NCI-H1694 treated with DMSO at 0.1 percent for 48 hours (cell line): ENCODE measurements around the gene ARHGAP30.

Experiments used
- DNase-seq: peaks from one replicate; lab custom pipeline; 2025; lab: John Stamatoyannopoulos, UW

The ARHGAP30 gene

DNA sequence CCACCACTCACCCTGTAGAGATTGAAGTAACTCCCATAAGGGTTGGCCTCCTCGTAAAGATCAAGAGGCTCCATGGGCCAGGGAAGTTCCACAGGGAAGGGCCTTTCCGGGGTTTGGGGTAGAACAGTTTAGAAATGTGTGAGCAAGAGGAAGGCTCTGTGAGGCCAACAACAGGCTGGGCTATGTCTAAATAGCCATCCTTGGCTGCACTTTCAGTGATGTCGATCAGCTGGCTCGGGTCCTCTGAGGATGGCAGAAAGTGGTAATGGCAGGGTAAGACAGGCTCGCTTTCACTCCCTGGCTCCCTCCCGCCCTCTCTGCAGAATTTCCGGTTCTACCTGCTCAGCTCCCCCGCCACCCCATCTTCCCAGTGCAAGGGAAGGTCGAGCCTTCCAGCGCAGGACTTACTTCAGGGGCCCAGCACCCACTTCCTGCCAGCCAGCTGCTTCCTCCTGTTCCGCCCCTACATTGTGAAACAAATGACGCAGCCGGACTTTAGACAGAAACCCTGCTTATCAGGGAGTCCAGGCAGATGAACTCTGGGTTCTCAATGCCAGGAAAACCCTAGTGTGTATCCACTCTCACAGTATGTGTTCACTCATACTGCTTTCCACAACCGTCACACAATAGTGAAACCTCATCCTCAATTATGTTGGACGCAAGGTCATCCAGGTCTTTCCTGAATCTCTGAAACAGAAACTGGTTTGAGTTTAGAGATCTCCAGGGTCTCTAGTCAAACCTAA, 56.0 kb downstream of the ARHGAP30 start:
- no peak for DNase-seq

DNA sequence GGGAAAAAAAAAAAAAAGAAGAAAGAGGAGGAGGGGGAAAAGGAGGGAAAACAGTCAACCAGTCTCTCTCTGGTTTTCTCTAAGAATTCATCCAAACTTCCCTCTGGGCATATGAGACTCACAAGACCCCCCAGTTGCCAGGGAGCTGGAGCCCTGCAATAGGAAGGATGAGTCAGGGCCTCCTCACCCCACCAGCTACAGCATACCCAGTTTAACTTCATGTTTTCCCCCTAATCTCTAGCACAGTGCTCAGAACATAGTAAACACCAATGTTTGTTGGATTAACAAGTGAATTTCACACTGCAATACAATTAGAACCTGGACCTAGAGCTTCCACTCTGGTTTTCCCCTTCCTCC, 56.6 kb downstream of the ARHGAP30 start:
- no peak for DNase-seq

DNA sequence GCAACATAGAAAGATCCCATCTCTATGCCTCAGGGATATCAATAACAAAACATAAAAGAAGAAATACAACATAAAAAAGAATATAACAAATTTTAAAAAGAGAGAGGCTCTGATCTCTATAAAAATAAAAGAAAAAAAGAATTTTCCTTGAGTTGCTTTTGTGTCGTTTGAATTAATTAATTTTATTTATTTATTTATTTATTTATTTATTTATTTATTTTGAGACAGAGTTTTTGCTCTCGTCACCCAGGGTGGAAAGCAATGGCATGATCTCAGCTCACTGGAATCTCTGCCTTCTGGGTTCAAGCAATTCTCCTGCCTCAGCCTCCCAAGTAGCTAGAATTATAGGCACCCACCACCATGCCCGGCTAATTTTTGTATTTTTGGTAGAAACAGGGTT, 57.3 kb downstream of the ARHGAP30 start:
- no peak for DNase-seq

DNA sequence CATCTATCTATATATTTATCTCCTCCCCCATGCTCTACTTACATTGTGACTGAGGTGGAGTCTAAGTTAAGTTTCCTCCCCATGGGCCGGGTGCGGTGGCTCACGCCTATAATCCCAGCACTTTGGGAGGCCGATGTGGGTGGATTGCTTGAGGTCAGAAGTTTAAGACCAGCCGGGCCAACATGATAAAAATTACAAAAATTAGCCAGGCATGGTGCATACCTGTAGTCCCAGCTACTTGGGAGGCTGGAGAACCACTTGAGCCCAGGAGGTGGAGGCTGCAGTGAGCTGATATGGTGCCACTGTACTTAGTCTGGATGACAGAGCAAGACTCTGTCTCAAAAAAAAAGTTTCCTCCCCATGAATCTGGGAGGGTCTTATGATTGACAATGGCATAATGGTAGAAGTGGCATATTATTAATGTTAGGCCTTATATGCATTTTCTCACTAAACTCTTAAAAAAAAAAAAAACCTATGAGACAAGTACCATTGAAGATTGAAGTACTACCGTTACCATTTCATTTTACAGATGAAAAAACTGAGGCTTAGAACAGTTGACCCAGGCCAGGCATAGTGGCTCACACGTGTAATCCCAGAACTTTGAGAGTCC, 60.0 kb downstream of the ARHGAP30 start:
- no peak for DNase-seq

DNA sequence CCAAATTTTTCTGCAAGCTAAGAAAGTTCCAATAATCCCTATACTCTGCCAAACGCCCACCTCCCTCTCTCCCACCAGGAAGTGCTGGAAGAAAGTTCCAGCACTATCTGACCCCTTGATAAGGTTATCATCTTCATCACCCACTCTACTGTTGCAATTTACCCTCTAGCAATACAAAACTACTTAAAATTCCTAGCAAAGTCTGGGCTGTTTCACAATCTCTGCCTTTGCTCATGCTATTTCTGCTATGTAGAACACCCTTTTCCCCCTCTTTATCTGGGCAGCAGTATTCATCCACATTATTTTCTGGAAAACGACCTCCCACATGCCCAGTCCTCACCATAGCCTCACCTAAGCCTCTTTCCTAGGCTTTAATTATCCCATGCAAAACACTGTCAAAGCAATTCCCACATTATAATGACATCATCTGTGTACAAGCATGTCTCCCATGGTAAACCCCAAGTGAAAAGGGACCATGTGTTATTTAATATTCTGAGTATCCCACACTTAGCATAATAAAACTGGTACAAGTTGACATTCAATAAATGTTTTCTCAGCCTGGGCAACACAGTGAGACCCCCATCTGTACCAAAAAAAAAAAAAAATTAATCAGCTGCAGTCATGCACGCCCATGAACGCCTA, 60.7 kb downstream of the ARHGAP30 start:
- no peak for DNase-seq

DNA sequence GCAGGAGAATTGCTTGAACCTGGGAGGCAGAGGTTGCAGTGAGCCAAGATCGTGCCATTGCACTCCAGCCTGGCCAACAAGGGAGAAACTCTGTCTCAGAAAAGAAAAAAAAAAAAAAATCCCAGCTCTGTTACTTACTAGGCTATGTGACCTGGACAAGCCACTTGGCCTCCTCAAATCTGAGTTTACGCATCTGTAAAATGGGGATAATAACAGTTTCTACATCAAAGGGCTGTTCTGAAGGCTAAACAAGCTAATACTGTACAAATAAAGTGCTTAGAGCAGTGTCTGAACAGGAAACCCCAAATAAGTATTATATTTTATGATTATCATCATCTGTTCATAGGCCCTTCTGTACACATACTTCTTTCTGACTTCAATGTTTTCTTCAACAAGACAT, 62.3 kb downstream of the ARHGAP30 start:
- DNase-seq, result no peak

DNA sequence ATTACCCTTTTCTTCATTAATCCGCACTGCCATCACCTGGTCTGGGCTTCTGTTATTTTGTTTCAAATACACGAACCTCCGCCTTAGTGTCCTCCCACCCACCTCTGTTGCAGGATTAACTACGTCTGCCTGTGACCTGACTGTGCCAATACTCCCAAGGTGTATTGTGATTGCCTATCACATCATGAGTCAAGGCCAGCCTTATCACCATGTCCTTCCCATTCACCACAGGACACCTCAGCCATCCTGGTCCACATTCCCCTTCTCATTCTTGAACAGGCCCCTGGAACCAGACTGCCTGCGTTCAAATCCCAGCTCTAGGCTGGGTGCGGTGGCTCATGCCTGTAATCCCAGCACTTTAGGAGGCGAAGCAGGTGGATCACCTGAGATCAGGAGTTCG, 63.1 kb downstream of the ARHGAP30 start:
- DNase-seq, result no peak

DNA sequence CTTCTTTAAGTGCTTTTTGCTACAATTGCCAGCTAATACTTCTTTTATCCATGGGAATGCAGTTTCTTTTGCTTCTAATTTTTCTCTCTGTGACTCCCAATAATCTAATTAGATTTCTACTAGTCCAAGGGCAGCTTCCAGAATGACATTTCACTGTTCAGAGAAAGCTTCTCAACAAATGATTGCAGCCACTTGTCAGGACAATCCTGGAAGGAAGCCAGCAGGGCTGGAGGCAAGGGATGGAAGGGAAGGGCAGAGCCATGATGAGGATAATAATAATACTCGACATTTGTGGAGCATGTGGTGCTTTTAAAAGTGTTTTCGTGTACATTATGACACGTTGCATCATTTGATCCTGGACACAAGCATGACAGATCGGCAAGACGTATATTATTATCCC, 68.2 kb downstream of the ARHGAP30 start:
- DNase-seq, result no peak

DNA sequence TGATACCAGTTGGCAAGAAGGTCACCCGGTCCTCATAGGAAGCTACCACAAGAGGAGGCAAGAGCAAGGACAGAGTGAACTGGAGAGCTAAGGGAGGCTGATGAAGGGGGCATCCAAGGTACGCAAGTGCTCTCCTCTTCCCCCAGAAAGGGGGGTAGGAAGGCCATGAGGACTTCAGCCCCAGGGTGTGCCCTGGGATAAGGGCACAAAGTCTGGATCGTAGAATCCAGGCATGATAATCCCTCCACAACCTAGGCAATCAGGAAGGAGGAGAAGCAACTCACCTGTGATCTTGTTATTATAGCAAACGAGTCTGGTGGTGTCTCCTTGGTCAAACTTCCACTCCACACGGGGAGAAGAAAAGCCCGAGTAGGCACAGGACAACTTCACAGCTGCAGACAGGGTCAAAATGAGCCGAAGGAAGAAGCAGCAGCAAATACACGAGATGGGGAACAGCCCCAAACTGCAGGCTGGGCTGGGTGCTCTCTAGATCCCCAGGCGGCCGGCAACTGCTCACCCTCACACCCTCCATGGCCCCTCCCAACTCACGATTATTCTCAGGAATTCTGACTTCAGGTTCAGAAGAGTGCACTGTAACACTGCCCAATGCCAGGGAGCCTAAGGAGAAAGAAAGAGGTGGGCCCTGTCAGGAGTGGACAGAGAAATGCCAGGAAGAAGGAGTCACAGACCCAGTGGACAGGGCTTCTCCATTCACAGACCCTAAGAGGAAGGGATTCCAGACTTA, 68.8 kb downstream of the ARHGAP30 start:
- no peak for DNase-seq

DNA sequence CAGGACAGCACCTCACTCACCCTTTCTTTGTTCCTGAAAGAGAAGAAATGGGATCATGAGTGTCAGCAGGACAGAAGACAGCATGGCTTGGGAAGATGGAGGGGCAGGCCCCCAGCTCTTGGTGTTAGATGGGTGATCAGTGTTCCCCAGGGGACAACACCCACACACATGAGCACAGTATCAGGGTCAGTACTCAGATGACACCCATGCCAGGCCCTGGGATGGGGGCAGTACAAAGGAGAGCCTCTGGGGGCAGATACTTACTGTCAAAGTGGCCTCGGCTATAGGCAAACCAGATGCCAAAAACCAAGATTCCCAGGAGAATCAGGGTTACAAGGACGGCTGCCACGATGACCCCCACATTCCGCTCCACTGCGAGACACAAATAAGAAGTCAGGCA, 70.3 kb downstream of the ARHGAP30 start:
- no peak for DNase-seq

DNA sequence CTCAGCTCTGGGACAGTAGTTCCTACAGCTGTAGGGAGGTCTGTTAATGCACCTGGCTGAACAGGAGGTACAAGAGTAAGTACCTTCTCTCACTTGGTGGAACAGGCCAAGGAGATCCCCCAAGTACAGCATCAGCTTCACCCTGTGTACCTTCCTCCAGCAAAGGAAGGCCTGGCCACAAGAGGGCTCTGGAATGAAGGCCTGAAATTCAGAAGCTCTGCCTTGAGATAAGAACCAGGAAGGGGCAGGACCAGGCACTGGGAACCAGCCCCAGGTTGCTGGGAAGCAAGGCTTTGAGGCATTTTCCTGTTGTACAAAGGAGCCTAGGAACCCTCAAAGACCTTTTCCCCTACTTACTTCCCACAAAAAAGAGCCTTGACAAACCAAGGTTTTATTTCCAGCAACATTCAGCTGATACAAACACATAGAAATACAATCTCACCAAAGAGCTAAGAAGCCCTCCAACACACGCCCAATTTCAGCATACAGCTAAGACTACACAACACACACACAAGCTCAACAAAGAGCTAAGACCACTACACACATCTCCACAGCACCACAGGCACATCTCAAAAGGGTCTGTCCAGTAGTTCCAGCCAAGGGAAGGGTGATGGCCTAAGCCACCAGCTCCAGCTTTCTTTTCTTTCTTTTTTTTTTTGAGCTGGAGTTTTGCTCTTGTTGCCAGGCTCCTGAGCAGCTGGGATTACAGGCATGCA, 72.2 kb downstream of the ARHGAP30 start:
- peak; percentile 7 for DNase-seq
